Measurements from ENCODE around the gene ZNF605. TPM values are rescaled to one million over a fixed set of nuclear protein-coding genes. Genes with fewer than 3 reads are reported as not detected.
"Not testable (repeated sequence)": the region's sequence is repeated elsewhere in the genome, so short reads cannot be mapped to it uniquely, and the experiment has no call there.

The ZNF605 gene
- total RNA-seq, 4 donors from 2014 or later: 4.9 to 7.7 (median 5.6) TPM

DNA sequence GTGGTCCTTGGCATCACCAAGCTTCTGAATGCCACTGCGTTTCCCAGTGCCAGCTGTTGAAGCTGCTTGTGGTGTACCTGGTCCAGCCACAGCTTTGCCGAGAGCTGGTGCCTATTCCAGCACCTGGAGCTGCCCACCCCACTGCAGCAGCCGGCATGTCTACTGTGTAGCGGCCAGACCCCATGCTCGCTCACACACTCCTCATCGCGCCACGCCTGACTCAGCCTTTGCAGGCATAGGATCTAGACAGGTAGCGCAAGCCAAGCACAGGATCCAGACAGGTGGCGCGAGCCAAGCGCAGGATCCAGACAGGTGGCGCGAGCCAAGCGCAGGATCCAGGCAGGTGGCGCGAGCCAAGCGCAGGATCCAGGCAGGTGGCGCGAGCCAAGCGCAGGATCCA is 11.6 kb upstream of the ZNF605 start:
- intact Hi-C loops (cut with DNase I; ENCODE audit: low total_unique reads): no loop called here
- peak in 1 of 2 donors; percentile 74 for DNase-seq (ENCODE audit: low spot score in 2 of 2)
- WGBS, 2 donors: 92% methylated on average over 21 of the region's 21 CpGs
- H3K4me3 ChIP-seq (ENCODE audit: low read depth, poor library complexity, severe bottlenecking): no peak overlapping the region
- TF ChIP-seq, protein P1, sequence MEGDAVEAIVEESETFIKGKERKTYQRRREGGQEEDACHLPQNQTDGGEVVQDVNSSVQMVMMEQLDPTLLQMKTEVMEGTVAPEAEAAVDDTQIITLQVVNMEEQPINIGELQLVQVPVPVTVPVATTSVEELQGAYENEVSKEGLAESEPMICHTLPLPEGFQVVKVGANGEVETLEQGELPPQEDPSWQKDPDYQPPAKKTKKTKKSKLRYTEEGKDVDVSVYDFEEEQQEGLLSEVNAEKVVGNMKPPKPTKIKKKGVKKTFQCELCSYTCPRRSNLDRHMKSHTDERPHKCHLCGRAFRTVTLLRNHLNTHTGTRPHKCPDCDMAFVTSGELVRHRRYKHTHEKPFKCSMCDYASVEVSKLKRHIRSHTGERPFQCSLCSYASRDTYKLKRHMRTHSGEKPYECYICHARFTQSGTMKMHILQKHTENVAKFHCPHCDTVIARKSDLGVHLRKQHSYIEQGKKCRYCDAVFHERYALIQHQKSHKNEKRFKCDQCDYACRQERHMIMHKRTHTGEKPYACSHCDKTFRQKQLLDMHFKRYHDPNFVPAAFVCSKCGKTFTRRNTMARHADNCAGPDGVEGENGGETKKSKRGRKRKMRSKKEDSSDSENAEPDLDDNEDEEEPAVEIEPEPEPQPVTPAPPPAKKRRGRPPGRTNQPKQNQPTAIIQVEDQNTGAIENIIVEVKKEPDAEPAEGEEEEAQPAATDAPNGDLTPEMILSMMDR (IDR thresholded peaks at IDR 0.05): no peak
- no peak for TF ChIP-seq POLR2A (IDR thresholded peaks at IDR 0.05)

DNA sequence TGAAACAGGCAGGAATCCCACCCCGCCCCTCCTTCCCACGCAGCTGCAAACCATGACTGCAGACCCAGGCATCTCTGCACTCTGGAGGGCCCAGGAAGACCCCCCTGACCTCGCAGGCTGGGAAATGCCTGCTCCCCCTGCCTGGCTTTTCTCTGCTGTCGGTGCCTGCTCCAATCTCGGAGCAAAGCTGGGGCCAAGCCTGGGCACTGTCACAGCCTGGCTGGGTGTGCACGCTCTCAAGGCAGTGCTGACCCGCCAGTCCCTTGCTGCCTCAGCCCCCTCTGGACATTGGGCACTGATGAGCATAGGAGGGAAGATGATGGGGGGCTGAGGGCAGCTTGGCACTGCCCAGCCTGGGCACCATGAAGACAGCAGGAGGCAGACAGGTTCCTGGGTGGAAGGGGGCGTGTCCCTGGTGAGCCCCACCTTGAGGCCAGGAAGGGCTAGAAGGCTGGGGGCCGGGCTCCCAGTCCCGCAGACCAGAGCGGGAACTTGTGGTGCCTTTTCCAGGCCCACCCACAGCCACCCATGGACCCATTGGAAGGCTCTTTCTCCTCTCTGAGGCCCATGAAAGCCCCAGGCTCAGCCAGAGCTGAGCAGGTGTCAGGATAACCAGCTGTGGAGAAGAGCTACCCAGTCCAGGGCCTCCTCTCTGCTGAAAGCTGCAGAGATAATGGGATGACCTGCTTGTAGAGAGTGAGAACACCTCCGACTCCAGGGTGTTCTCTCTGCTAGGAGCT is 10.7 kb upstream of the ZNF605 start:
- no peak overlapping the region for H3K4me3 ChIP-seq (ENCODE audit: low read depth, poor library complexity, severe bottlenecking)
- intact Hi-C loops (cut with DNase I; ENCODE audit: low total_unique reads): no loop called here
- TF ChIP-seq POLR2A (IDR thresholded peaks at IDR 0.05): no peak
- TF ChIP-seq, protein P1 (IDR thresholded peaks at IDR 0.05): no peak
- 92 to 93% methylated on average over 8 to 11 of the region's 12 CpGs for WGBS, 2 donors
- DNase-seq (ENCODE audit: low spot score in 2 of 2): peak in 1 of 2 donors; percentile 49

DNA sequence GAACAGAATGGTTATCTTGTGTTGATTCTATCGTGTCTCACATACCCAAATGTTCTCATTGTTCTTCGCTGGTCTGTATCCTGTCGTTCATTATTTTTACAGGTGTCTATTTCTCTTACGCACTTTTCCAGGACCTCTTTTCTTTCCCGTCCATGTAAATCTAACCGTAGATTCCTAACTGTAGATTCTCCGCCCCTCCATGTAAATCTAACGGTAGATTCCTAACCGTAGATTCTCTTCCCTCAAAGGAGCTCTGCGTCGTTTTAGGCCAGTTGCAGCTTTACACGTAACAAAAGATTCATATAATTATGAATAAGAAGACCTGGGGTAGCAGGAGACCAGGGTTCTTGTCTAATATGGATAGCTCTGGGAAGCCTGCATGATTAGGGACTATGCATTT is 9.7 kb upstream of the ZNF605 start:
- no peak for DNase-seq (ENCODE audit: low spot score in 2 of 2)
- TF ChIP-seq, protein P1 (IDR thresholded peaks at IDR 0.05): no peak
- no peak for TF ChIP-seq POLR2A (IDR thresholded peaks at IDR 0.05)
- no peak overlapping the region for H3K4me3 ChIP-seq (ENCODE audit: low read depth, poor library complexity, severe bottlenecking)
- 92 to 95% methylated on average over 12 of the region's 12 CpGs for WGBS, 2 donors
- intact Hi-C loops (cut with DNase I; ENCODE audit: low total_unique reads): no loop called here

DNA sequence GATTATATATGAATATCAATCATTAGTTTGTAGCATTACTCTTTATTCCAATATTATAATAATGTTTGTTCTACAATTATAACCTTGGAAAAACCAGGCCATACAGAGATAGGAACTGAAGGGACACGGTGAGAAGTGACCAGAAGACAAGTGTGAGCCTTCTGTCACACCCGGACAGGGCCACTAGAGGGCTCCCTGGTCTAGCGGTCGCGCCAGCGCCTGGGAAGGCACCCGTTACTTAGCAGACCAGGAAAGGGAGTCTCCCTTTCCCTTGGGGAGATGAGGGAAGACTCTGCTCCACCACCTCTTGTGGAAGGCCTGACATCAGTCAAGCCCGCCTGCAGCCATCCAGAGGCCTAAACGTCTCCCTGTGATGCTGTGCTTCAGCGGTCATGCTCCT is 7.8 kb upstream of the ZNF605 start:
- DNase-seq (ENCODE audit: low spot score in 2 of 2): peak in 1 of 2 donors; percentile 53
- H3K4me3 ChIP-seq (ENCODE audit: low read depth, poor library complexity, severe bottlenecking); intact Hi-C loops (cut with DNase I; ENCODE audit: low total_unique reads): not testable (repeated sequence)
- 58 to 61% methylated on average over 10 of the region's 10 CpGs for WGBS, 2 donors

DNA sequence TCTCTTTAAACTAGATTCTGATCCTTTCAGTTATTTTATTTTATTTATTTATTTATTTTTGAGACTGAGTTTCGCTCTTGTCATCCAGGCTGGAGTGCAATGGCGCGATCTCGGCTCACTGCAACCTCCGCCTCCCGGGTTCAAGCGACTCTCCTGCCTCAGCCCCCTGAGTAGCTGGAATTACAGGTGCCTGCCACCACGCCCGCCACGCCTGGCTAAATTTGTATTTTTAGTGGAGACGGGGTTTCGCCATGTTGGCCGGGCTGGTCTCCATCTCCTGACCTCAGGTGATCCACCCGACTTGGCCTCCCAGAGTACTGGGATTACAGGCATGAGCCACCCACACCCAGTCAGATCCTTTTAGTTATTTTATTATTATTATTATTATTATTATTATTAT is 5.7 kb upstream of the ZNF605 start:
- DNase-seq (ENCODE audit: low spot score in 2 of 2): peak in 1 of 2 donors; percentile 54
- 96 to 99% methylated on average over 14 of the region's 14 CpGs for whole genome bisulfite sequencing, 2 donors
- H3K4me3 ChIP-seq (ENCODE audit: low read depth, poor library complexity, severe bottlenecking); intact Hi-C loops (cut with DNase I; ENCODE audit: low total_unique reads): not testable (repeated sequence)

DNA sequence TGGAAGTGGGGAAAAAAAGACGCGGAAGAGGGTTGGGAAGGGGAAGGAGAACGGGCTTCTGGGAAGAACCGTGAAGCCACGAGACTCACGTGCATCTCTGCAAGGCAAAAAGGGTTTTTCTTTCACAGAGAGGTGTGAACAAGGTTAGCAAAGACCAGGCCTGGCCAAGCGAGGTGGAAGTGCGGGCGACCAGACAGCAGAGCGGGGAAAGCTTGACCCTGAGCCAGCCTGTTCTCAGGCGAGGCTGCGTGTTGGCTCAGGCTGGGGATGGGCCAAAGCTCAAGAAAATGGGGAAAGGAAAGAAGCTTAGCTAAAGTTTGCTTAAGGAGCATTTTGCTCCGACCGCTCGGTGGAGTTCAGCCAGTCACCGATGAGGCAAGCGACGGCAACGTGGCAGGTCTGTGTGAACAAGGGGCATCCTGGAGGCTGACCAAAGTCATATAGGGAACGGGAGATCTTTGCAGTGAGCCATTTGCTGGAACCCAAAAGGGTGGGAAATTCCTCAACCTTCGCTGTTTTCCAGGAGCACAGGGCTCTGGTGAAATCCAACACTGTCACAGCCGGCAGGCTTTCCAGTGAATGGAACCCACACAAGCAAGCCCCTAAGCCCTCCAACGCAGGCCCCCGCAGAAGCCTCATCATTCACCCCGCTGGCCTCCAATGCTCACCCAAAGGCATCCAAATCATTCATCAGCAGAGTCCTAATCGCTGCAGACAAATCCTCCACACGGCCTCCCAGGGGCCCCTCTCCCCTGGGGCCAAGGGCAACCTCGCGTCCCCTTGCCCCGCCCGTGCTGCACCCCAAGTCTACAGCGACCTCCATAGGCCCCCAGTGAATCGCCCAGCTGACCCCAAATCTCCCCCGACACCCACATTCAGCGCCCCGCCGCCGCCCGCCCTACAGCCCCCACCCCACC is 754 bp downstream of the ZNF605 start:
- no peak for TF ChIP-seq POLR2A (IDR thresholded peaks at IDR 0.05)
- TF ChIP-seq, protein P1 (IDR thresholded peaks at IDR 0.05): no peak
- peak overlapping the region; percentile 57 for H3K4me3 ChIP-seq (ENCODE audit: low read depth, poor library complexity, severe bottlenecking)
- intact Hi-C loops (cut with DNase I; ENCODE audit: low total_unique reads): no loop called here
- no peak for DNase-seq (ENCODE audit: low spot score in 2 of 2)
- WGBS, 2 donors: 15 to 23% methylated on average over 32 to 38 of the region's 39 CpGs
